Hepatocyte (in vitro differentiated cells): ENCODE results near the gene DYNC1I1.

Source experiments
- CTCF ChIP-seq: fragments of 200-600 bp; sonication (generic); IDR thresholded peaks from 2 replicates; pipeline ENCODE4 v1.5.1; 2016; ENCODE audit warnings: antibody characterized with exemption, mild to moderate bottlenecking; ENCODE audit not compliant: poor library complexity
- EZH2 ChIP-seq: fragments of 200-600 bp; sonication (generic); IDR thresholded peaks from 2 replicates; pipeline ENCODE4 v1.6.1; 2016; ENCODE audit warnings: antibody characterized with exemption, mild to moderate bottlenecking, borderline replicate concordance
- EZH2phosphoT487 ChIP-seq: fragments of 200-600 bp; sonication (generic); IDR thresholded peaks from one replicate; pipeline ENCODE4 v1.6.1; 2018; ENCODE audit warnings: antibody characterized with exemption, mild to moderate bottlenecking, low read depth, moderate library complexity; ENCODE audit not compliant: unreplicated experiment, severe bottlenecking

DNA sequence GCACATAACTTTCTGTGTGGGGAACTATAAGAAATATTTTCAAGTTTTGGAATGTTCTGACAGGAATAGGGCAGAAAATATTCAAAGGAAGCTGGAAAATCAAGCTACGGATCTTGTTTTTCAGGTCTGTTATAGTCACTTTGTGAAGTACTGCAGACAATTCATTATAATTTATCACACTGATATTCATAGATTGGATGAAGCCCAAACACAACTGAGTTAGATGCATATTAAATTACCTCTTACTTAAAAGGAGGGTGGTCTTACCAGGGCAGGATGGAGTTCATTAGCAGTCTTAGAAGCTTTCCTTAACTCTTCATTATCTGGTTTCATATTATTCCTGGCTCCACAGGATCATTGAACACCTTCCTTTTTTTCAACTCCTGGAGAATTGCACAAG, 242.3 kb downstream of the DYNC1I1 start:
- no peak for TF ChIP-seq CTCF
- TF ChIP-seq EZH2 = no peak
- no peak for TF ChIP-seq EZH2phosphoT487
